HepG2 (cell line): ENCODE data around the gene CDHR3. TPM values are rescaled to one million over a fixed set of nuclear protein-coding genes. Genes with fewer than 3 reads are reported as not detected.

Experiments
- ARID5B ChIP-seq: IDR thresholded peaks from 2 replicates; pipeline ENCODE4 v1.4.0; 2020; ENCODE audit warnings: mild to moderate bottlenecking, missing genetic modification reagents
- CREB3 ChIP-seq: sonication (generic); formaldehyde crosslinking; IDR thresholded peaks from 2 replicates; pipeline ENCODE4 v1.5.0; 2020; ENCODE audit warnings: missing genetic modification reagents
- FOXA1 ChIP-seq, 2 experiments: fragments of 450-650 bp in 1 of 2; sonication (generic) in 1 of 2; formaldehyde crosslinking in 1 of 2; IDR thresholded peaks; 2 replicates each; pipeline versions ENCODE4 v1.4.0 to v1.6.1; 2016 to 2020; ENCODE audit warnings: missing genetic modification reagents in 1 of 2
- FOXA3 ChIP-seq: IDR thresholded peaks from 2 replicates; pipeline ENCODE4 v1.6.1; 2016; ENCODE audit warnings: missing genetic modification reagents, missing compliant biosample characterization
- GPN1 ChIP-seq: sonication (generic); formaldehyde crosslinking; IDR thresholded peaks from 2 replicates; pipeline ENCODE4 v1.5.1; 2020; ENCODE audit warnings: missing genetic modification reagents, borderline replicate concordance
- HMG20A ChIP-seq: IDR thresholded peaks from 2 replicates; pipeline ENCODE4 v1.6.1; 2016; ENCODE audit warnings: borderline replicate concordance
- HOXA5 ChIP-seq: sonication (generic); formaldehyde crosslinking; IDR thresholded peaks from 2 replicates; pipeline ENCODE4 v1.4.0; 2020; ENCODE audit warnings: missing genetic modification reagents
- IRF2 ChIP-seq: IDR thresholded peaks from 2 replicates; pipeline ENCODE4 v1.6.1; 2018; ENCODE audit warnings: missing genetic modification reagents, missing compliant biosample characterization
- NFATC3 ChIP-seq: sonication (generic); formaldehyde crosslinking; IDR thresholded peaks from 2 replicates; pipeline ENCODE4 v1.5.1; 2020; ENCODE audit warnings: mild to moderate bottlenecking, missing genetic modification reagents
- NR2F6 ChIP-seq, 2 experiments: IDR thresholded peaks; 2 replicates each; pipeline ENCODE4 v1.6.1; 2016; ENCODE audit warnings: antibody characterized with exemption in 1 of 2, mild to moderate bottlenecking in 1 of 2
- PITX1 ChIP-seq: sonication (generic); formaldehyde crosslinking; IDR thresholded peaks from 2 replicates; pipeline ENCODE4 v1.5.1; 2020; ENCODE audit warnings: mild to moderate bottlenecking, missing genetic modification reagents
- RAD21 ChIP-seq: fragments of 450-650 bp; formaldehyde crosslinking; IDR thresholded peaks from 2 replicates; pipeline ENCODE4 v1.5.0; 2020; ENCODE audit warnings: mild to moderate bottlenecking
- RNF219 ChIP-seq: sonication (generic); formaldehyde crosslinking; IDR thresholded peaks from 2 replicates; pipeline ENCODE4 v1.5.0; 2020; ENCODE audit warnings: mild to moderate bottlenecking, missing genetic modification reagents
- SMC3 ChIP-seq: IDR thresholded peaks from 2 replicates; pipeline ENCODE4 v1.6.1; 2011; ENCODE audit warnings: low read length, improper control_type of control experiment
- SP4 ChIP-seq: sonication (generic); formaldehyde crosslinking; IDR thresholded peaks from 2 replicates; pipeline ENCODE4 v1.8.1; 2023; ENCODE audit warnings: mild to moderate bottlenecking, missing genetic modification reagents
- ZBTB37 ChIP-seq: sonication (generic); formaldehyde crosslinking; IDR thresholded peaks from 2 replicates; pipeline ENCODE4 v1.4.0; 2020; ENCODE audit warnings: mild to moderate bottlenecking, missing genetic modification reagents
- ZKSCAN5 ChIP-seq: sonication (generic); formaldehyde crosslinking; IDR thresholded peaks from 2 replicates; pipeline ENCODE4 v1.5.1; 2020; ENCODE audit warnings: mild to moderate bottlenecking, missing genetic modification reagents
- ZNF224 ChIP-seq: sonication (generic); formaldehyde crosslinking; IDR thresholded peaks from 2 replicates; pipeline ENCODE4 v1.5.0; 2020; ENCODE audit warnings: mild to moderate bottlenecking, missing genetic modification reagents
- ZNF235 ChIP-seq: sonication (generic); formaldehyde crosslinking; IDR thresholded peaks from 2 replicates; pipeline ENCODE4 v1.8.1; 2023; ENCODE audit warnings: mild to moderate bottlenecking, missing genetic modification reagents, borderline replicate concordance
- ZNF24 ChIP-seq: fragments of 450-650 bp; IDR thresholded peaks from 2 replicates; pipeline ENCODE4 v1.6.1; 2017; ENCODE audit warnings: antibody characterized with exemption, mild to moderate bottlenecking
- ZNF468 ChIP-seq: sonication (generic); formaldehyde crosslinking; IDR thresholded peaks from 2 replicates; pipeline ENCODE4 v1.8.0; 2022; ENCODE audit warnings: mild to moderate bottlenecking, moderate library complexity, missing genetic modification reagents
- ZNF607 ChIP-seq: sonication (generic); formaldehyde crosslinking; IDR thresholded peaks from 2 replicates; pipeline ENCODE4 v1.5.1; 2020; ENCODE audit warnings: missing genetic modification reagents, mild to moderate bottlenecking, borderline replicate concordance
- ZNF644 ChIP-seq: IDR thresholded peaks from 2 replicates; pipeline ENCODE4 v1.6.1; 2016; ENCODE audit warnings: low read depth
- polyA plus RNA-seq, 8 experiments: library from polyadenylated mRNA; depleted of rRNA in 3 of 8; stranded (reverse) in 7 of 8; unstranded in 1 of 8; fragments of >200 nt; fragmentation: Illumina TruSeq in 4 of 8; extraction: Trizol in 4 of 8; gene quantifications; 2 replicates each; pipeline versions ENCODE4 v1.2.1 to v1.2.3, GENCODE V29; 2011 to 2016; ENCODE audit warnings: low read depth in 4 of 8, missing spikeins in 1 of 8, mixed read lengths in 1 of 8; ENCODE audit not compliant: insufficient read depth in 1 of 8
- total RNA-seq, 5 experiments: library from RNA; depleted of rRNA; stranded (reverse); fragments of >200 nt; fragmentation: Illumina TruSeq; extraction: Trizol; gene quantifications; 2 replicates each; pipeline ENCODE4 v1.2.3, GENCODE V29; 2016; ENCODE audit warnings: low read depth in 1 of 5

Gene CDHR3
- total and polyA plus RNA-seq, 2 of the 13 experiments (the other 11 are each of a cell fraction or from before 2014, with no cell fraction given): 6.5 to 11.8 TPM

- TF ChIP-seq ARID5B (CRISPR knock-in tag): no peak
- TF ChIP-seq HOXA5 (CRISPR knock-in tag): no peak
- TF ChIP-seq CREB3: no peak
- no peak for TF ChIP-seq ZNF468 (CRISPR knock-in tag)
- peak; percentile 47 for TF ChIP-seq FOXA3
- TF ChIP-seq ZKSCAN5 (CRISPR knock-in tag): no peak
- no peak for TF ChIP-seq ZNF235 (CRISPR knock-in tag)
- TF ChIP-seq RAD21: peak; percentile 75
- TF ChIP-seq FOXA1 (IDR thresholded peaks at IDR 0.05): no peak
- peak; percentile 71 for TF ChIP-seq FOXA1 (CRISPR knock-in tag; IDR thresholded peaks at IDR 0.05)
- no peak for TF ChIP-seq SP4 (CRISPR knock-in tag)
- no peak for TF ChIP-seq HMG20A (CRISPR knock-in tag)
- no peak for TF ChIP-seq ZNF224 (CRISPR knock-in tag)
- no peak for TF ChIP-seq GPN1 (CRISPR knock-in tag)
- no peak for TF ChIP-seq ZNF24
- peak; percentile 73; the same call in 1 of the 2 replicates for TF ChIP-seq SMC3
- no peak for TF ChIP-seq ZNF644 (CRISPR knock-in tag)
- no peak for TF ChIP-seq NFATC3
- TF ChIP-seq RNF219 (CRISPR knock-in tag): no peak
- TF ChIP-seq IRF2 (CRISPR knock-in tag): no peak
- no peak for TF ChIP-seq ZBTB37
- TF ChIP-seq NR2F6 (IDR thresholded peaks at IDR 0.05): no peak
- TF ChIP-seq NR2F6 (CRISPR knock-in tag; IDR thresholded peaks at IDR 0.05): peak; percentile 73
- TF ChIP-seq PITX1 (CRISPR knock-in tag): peak; percentile 77; the same call in 1 of the 2 replicates
- no peak for TF ChIP-seq ZNF607 (CRISPR knock-in tag)
Observed at GRCh38 chr7:105934572-105935185, 28.4 kb upstream of the CDHR3 start (continued).
